CD4-positive, alpha-beta memory T cell (primary cell): Measurements from ENCODE around the gene RPTN. TPM values are rescaled to one million over a fixed set of nuclear protein-coding genes. Genes with fewer than 3 reads are reported as not detected.

Source experiments
- CTCF ChIA-PET: fragments of 350-600 bp; sonication (Branson Sonifier 250); formaldehyde crosslinking; loops from one replicate; lab custom pipeline; 2021; ENCODE audit warnings: inconsistent platforms; ENCODE audit not compliant: partially characterized antibody; lab: Charles Lee
- POLR2A ChIA-PET: fragments of 350-600 bp; sonication (Branson Sonifier 250); formaldehyde crosslinking; loops from one replicate; lab custom pipeline; 2021; ENCODE audit not compliant: partially characterized antibody; lab: Charles Lee
- DNase-seq, 5 donors: peaks; one replicate each; pipeline versions ENCODE4 v3.0.0 to v3.0.0-alpha.2; 2020 to 2022; ENCODE audit warnings: mixed read lengths in 1 of 5
- H3K27ac ChIP-seq: one replicate; pipeline ENCODE4 v1.7.0; 2013; ENCODE audit warnings: low read depth, low read length
- H3K27me3 ChIP-seq: 2 replicates; pipeline ENCODE4 v1.7.0; 2013; ENCODE audit warnings: mild to moderate bottlenecking, low read length, moderate library complexity; ENCODE audit not compliant: insufficient read depth
- H3K36me3 ChIP-seq: 2 replicates; pipeline ENCODE4 v1.7.0; 2013; ENCODE audit warnings: mild to moderate bottlenecking, low read length, moderate library complexity; ENCODE audit not compliant: insufficient read depth
- H3K4me1 ChIP-seq: 2 replicates; pipeline ENCODE4 v1.7.0; 2013; ENCODE audit warnings: mild to moderate bottlenecking, low read length, moderate library complexity; ENCODE audit not compliant: insufficient read depth
- H3K4me3 ChIP-seq, 2 donors: one replicate each; pipeline ENCODE4 v1.7.0; 2013; ENCODE audit warnings: low read length in 2 of 2, mild to moderate bottlenecking in 1 of 2
- H3K9me3 ChIP-seq, 2 donors: one replicate each; pipeline ENCODE4 v1.7.0; 2013; ENCODE audit warnings: low read length in 2 of 2, control low read depth in 1 of 2; ENCODE audit not compliant: control insufficient read depth in 1 of 2
- H3K27ac Mint-ChIP-seq, 7 donors: one replicate each; pipeline ENCODE4 v1.8.0; 2020 to 2021; ENCODE audit warnings: mixed read lengths in 7 of 7, mild to moderate bottlenecking in 6 of 7, inconsistent platforms in 3 of 7, moderate library complexity in 3 of 7
- H3K27me3 Mint-ChIP-seq, 2 donors: one replicate each; pipeline ENCODE4 v1.8.0; 2020 to 2021; ENCODE audit warnings: mixed read lengths in 2 of 2
- H3K36me3 Mint-ChIP-seq, 2 donors: one replicate each; pipeline ENCODE4 v1.8.0; 2020 to 2021; ENCODE audit warnings: mixed read lengths in 2 of 2, inconsistent platforms in 1 of 2, mild to moderate bottlenecking in 1 of 2
- H3K4me1 Mint-ChIP-seq, 4 donors: one replicate each; pipeline ENCODE4 v1.8.0; 2020 to 2021; ENCODE audit warnings: mixed read lengths in 4 of 4, mild to moderate bottlenecking in 1 of 4
- H3K4me3 Mint-ChIP-seq, 8 donors: one replicate each; pipeline ENCODE4 v1.8.0; 2020 to 2021; ENCODE audit warnings: mixed read lengths in 8 of 8, mild to moderate bottlenecking in 7 of 8, moderate library complexity in 6 of 8, inconsistent platforms in 3 of 8
- H3K9me3 Mint-ChIP-seq, 8 donors: one replicate each; pipeline ENCODE4 v1.8.0; 2020 to 2021; ENCODE audit warnings: mixed read lengths in 8 of 8, mild to moderate bottlenecking in 5 of 8, inconsistent platforms in 3 of 8, moderate library complexity in 1 of 8
- intact Hi-C: fragments of 100-400 bp; cut with micrococcal nuclease; formaldehyde crosslinking; loops from one replicate; pipeline ENCODE4 v1.15.1; 2023
- polyA plus RNA-seq, 2 donors: library from polyadenylated mRNA; unstranded; fragments of 300-500 nt; fragmentation: Illumina TruSeq; gene quantifications; one replicate each; pipeline ENCODE4 v1.2.3, GENCODE V29; 2021
- total RNA-seq, 2 experiments: library from RNA; stranded (reverse); gene quantifications; one replicate each; pipeline ENCODE4 v1.2.3, GENCODE V29; 2021

RPTN gene
- total and polyA plus RNA-seq, 4 experiments from 2014 or later: not detected

GRCh38 chr1:152182431-152182830 is 23.4 kb upstream of the RPTN start:
- Histone ChIP-seq H3K9me3 (no peaks in the 10 kb centered on the region), H3K27ac (no peak overlapping the region), H3K27me3 (no peaks in the 10 kb centered on the region), H3K4me1 (no peaks in the 10 kb centered on the region), H3K36me3 (no peaks in the 10 kb centered on the region), H3K4me3 (no peak overlapping the region)
- peaks cover 0 to 6% of the 10 kb centered on the region in 2 donors for H3K27me3 Mint-ChIP-seq
- intact Hi-C loops: no loop called here
- no peaks in the 10 kb centered on the region for H3K36me3 Mint-ChIP-seq
- no peak overlapping the region for H3K27ac Mint-ChIP-seq
- POLR2A ChIA-PET: no interaction called here
- DNase-seq: no peak
- CTCF ChIA-PET: interaction anchor here (0.9 to 11.9 kb wide), 6 partner anchors 7 to 276 kb away, joined by 3 to 354 read pairs (median 6); no protein-coding TSS in a partner anchor
- H3K4me1 Mint-ChIP-seq: peaks cover 0 to 2% (median under 1%) of the 10 kb centered on the region in 4 donors
- H3K9me3 Mint-ChIP-seq: no peaks in the 10 kb centered on the region
- no peak overlapping the region for H3K4me3 Mint-ChIP-seq

- peaks cover 7 to 8% of the 10 kb centered on the region in 2 donors for H3K27me3 Mint-ChIP-seq
- no peak overlapping the region for H3K4me3 Mint-ChIP-seq
- no peaks in the 10 kb centered on the region for H3K4me1 ChIP-seq
- H3K27ac Mint-ChIP-seq: no peak overlapping the region
- no peak for DNase-seq
- H3K27ac ChIP-seq: no peak overlapping the region
- H3K36me3 ChIP-seq: no peaks in the 10 kb centered on the region
- intact Hi-C loops: loop anchor here (1.0 kb wide), 1 partner anchor 25 kb away; no protein-coding TSS in a partner anchor
- no peaks in the 10 kb centered on the region for H3K27me3 ChIP-seq
- no peaks in the 10 kb centered on the region for H3K4me1 Mint-ChIP-seq
- H3K36me3 Mint-ChIP-seq: no peaks in the 10 kb centered on the region
- no peak overlapping the region for H3K4me3 ChIP-seq
- ChIA-PET POLR2A (no interaction called here), CTCF (interaction anchor here (1.2 to 11.9 kb wide), 5 partner anchors 9 to 282 kb away, joined by 3 to 354 read pairs (median 9); no protein-coding TSS in a partner anchor)
- peaks cover 0 to 4% (median 0%) of the 10 kb centered on the region in 8 donors for H3K9me3 Mint-ChIP-seq
- no peaks in the 10 kb centered on the region for H3K9me3 ChIP-seq
These were observed 20.5 kb upstream of the RPTN start for GRCh38 chr1:152179566-152179965.

GRCh38 chr1:152170287-152170905 is 11.4 kb upstream of the RPTN start:
- CTCF ChIA-PET: interaction anchor here (8.8 kb wide), 1 partner anchor 17 kb away, joined by 60 read pairs; no protein-coding TSS in a partner anchor
- DNase-seq: no peak
- H3K4me1 ChIP-seq: no peaks in the 10 kb centered on the region
- Mint-ChIP-seq H3K36me3 (no peaks in the 10 kb centered on the region), H3K27ac (no peak overlapping the region), H3K9me3 (no peaks in the 10 kb centered on the region), H3K27me3 (peaks cover 4 to 15% of the 10 kb centered on the region in 2 donors), H3K4me3 (no peak overlapping the region), H3K4me1 (peaks cover 6 to 7% (median 6%) of the 10 kb centered on the region in 4 donors)
- H3K27me3 ChIP-seq: no peaks in the 10 kb centered on the region
- H3K36me3 ChIP-seq: no peaks in the 10 kb centered on the region
- intact Hi-C loops: no loop called here
- no peaks in the 10 kb centered on the region for H3K9me3 ChIP-seq
- H3K4me3 ChIP-seq: no peak overlapping the region
- no peak overlapping the region for H3K27ac ChIP-seq
- POLR2A ChIA-PET: no interaction called here

- H3K4me3 ChIP-seq: no peak overlapping the region
- H3K27me3 ChIP-seq: no peaks in the 10 kb centered on the region
- Mint-ChIP-seq H3K4me1 (peaks cover 6 to 7% (median 6%) of the 10 kb centered on the region in 4 donors), H3K27ac (no peak overlapping the region), H3K27me3 (peaks cover 0 to 13% of the 10 kb centered on the region in 2 donors), H3K9me3 (peaks cover 0 to 2% (median 0%) of the 10 kb centered on the region in 8 donors), H3K4me3 (no peak overlapping the region), H3K36me3 (no peaks in the 10 kb centered on the region)
- no peaks in the 10 kb centered on the region for H3K9me3 ChIP-seq
- ChIA-PET CTCF (interaction anchor here (8.8 kb wide), 1 partner anchor 18 kb away, joined by 60 read pairs; no protein-coding TSS in a partner anchor), POLR2A (no interaction called here)
- intact Hi-C loops: no loop called here
- no peaks in the 10 kb centered on the region for H3K4me1 ChIP-seq
- DNase-seq: no peak
- H3K27ac ChIP-seq: no peak overlapping the region
- no peaks in the 10 kb centered on the region for H3K36me3 ChIP-seq
These were observed 10.5 kb upstream of the RPTN start for GRCh38 chr1:152169366-152170025.

GRCh38 chr1:152168535-152168868 is 9.5 kb upstream of the RPTN start:
- peaks cover 6 to 7% (median 6%) of the 10 kb centered on the region in 4 donors for H3K4me1 Mint-ChIP-seq
- H3K4me1 ChIP-seq: no peaks in the 10 kb centered on the region
- no peak overlapping the region for H3K27ac Mint-ChIP-seq
- no peak overlapping the region for H3K4me3 ChIP-seq
- H3K4me3 Mint-ChIP-seq: peak overlapping the region in 1 of 8 donors; percentile 7
- H3K27me3 ChIP-seq: no peaks in the 10 kb centered on the region
- H3K27me3 Mint-ChIP-seq: peaks cover 2 to 16% of the 10 kb centered on the region in 2 donors
- intact Hi-C loops: no loop called here
- H3K9me3 Mint-ChIP-seq: peaks cover 0 to 2% (median 0%) of the 10 kb centered on the region in 8 donors
- no peak overlapping the region for H3K27ac ChIP-seq
- no peaks in the 10 kb centered on the region for H3K36me3 Mint-ChIP-seq
- no peaks in the 10 kb centered on the region for H3K36me3 ChIP-seq
- no peaks in the 10 kb centered on the region for H3K9me3 ChIP-seq
- ChIA-PET CTCF (interaction anchor here (0.9 kb wide), 1 partner anchor 292 kb away, joined by 3 read pairs; no protein-coding TSS in a partner anchor), POLR2A (no interaction called here)
- DNase-seq: no peak

- Mint-ChIP-seq H3K9me3 (peaks cover 0 to 2% (median 0%) of the 10 kb centered on the region in 8 donors), H3K36me3 (no peaks in the 10 kb centered on the region), H3K4me3 (peak overlapping the region in 1 of 8 donors; percentile 7), H3K27ac (no peak overlapping the region), H3K4me1 (peaks cover 6 to 7% (median 6%) of the 10 kb centered on the region in 4 donors), H3K27me3 (peaks cover 2 to 16% of the 10 kb centered on the region in 2 donors)
- Histone ChIP-seq H3K27me3 (peaks cover 3% of the 10 kb centered on the region), H3K27ac (no peak overlapping the region), H3K4me1 (no peaks in the 10 kb centered on the region), H3K4me3 (no peak overlapping the region), H3K36me3 (no peaks in the 10 kb centered on the region), H3K9me3 (no peaks in the 10 kb centered on the region)
- intact Hi-C loops: no loop called here
- DNase-seq: no peak
- CTCF ChIA-PET: interaction anchor here (0.9 kb wide), 1 partner anchor 292 kb away, joined by 3 read pairs; no protein-coding TSS in a partner anchor
- POLR2A ChIA-PET: no interaction called here
These were observed 9.0 kb upstream of the RPTN start for GRCh38 chr1:152167835-152168534.

GRCh38 chr1:152166966-152167365 is 7.9 kb upstream of the RPTN start:
- ChIA-PET CTCF (no interaction called here), POLR2A (no interaction called here)
- Mint-ChIP-seq H3K4me3 (no peak overlapping the region), H3K36me3 (no peaks in the 10 kb centered on the region), H3K27ac (no peak overlapping the region), H3K9me3 (peaks cover 0 to 2% (median 0%) of the 10 kb centered on the region in 8 donors), H3K4me1 (peaks cover 6 to 7% (median 6%) of the 10 kb centered on the region in 4 donors), H3K27me3 (peaks cover 2 to 16% of the 10 kb centered on the region in 2 donors)
- Histone ChIP-seq H3K9me3 (no peaks in the 10 kb centered on the region), H3K27me3 (peaks cover 6% of the 10 kb centered on the region), H3K4me3 (no peak overlapping the region), H3K4me1 (no peaks in the 10 kb centered on the region), H3K36me3 (no peaks in the 10 kb centered on the region), H3K27ac (no peak overlapping the region)
- intact Hi-C loops: no loop called here
- no peak for DNase-seq
